Testis (tissue), 2 donors: Measurements from ENCODE around the gene RILPL1.

Experiments used
- POLR2A ChIP-seq: fragments of 450-650 bp; IDR thresholded peaks from one replicate; pipeline ENCODE4 v1.6.1; 2017; ENCODE audit warnings: antibody characterized with exemption, mild to moderate bottlenecking, moderate library complexity
- TF ChIP-seq, protein P1 (sequence below), 3 experiments: fragments of 450-650 bp in 2 of 3; fragments of 200-600 bp in 1 of 3; sonication (generic) in 1 of 3; IDR thresholded peaks; one replicate each; pipeline ENCODE4 v1.5.1; 2016 to 2019; ENCODE audit warnings: antibody characterized with exemption in 3 of 3, mild to moderate bottlenecking in 2 of 3, moderate library complexity in 1 of 3

DNA sequence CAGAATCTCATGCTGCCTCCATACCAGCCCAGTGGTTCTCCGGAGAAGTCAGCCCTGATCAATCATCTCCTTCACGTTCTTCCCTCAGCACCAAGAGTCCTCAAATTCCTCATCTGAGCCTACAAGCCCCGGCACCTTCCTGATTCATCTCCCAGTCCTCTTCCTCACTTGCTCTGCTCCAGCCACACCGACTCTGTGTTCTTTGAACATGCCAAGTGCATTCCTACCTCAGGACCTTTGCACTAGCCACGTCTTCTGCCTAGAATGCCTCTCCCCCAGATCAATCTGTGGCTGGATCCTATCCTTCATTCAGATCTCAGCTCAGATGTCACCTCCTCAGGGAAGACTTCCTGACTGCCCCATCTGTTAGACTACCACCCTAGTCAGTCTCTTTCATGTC is 4.7 kb downstream of the RILPL1 start:
- TF ChIP-seq, protein P1, sequence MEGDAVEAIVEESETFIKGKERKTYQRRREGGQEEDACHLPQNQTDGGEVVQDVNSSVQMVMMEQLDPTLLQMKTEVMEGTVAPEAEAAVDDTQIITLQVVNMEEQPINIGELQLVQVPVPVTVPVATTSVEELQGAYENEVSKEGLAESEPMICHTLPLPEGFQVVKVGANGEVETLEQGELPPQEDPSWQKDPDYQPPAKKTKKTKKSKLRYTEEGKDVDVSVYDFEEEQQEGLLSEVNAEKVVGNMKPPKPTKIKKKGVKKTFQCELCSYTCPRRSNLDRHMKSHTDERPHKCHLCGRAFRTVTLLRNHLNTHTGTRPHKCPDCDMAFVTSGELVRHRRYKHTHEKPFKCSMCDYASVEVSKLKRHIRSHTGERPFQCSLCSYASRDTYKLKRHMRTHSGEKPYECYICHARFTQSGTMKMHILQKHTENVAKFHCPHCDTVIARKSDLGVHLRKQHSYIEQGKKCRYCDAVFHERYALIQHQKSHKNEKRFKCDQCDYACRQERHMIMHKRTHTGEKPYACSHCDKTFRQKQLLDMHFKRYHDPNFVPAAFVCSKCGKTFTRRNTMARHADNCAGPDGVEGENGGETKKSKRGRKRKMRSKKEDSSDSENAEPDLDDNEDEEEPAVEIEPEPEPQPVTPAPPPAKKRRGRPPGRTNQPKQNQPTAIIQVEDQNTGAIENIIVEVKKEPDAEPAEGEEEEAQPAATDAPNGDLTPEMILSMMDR (IDR thresholded peaks at IDR 0.05), result no peak
- TF ChIP-seq POLR2A, result no peak
